ENCODE data around the gene TP53AIP1.

Gene TP53AIP1

GRCh38 chr11:128917144-128917724 lies 25.4 kb downstream of the TP53AIP1 start:
- Histone ChIP-seq H3K9me3 (ENCODE audit: control insufficient read depth in 2 of 2, low read length in 2 of 2) (no peaks in the 10 kb centered on the region), H3K27me3 (ENCODE audit: control insufficient read depth in 2 of 2, insufficient read depth in 2 of 2, low read length in 2 of 2) (no peaks in the 10 kb centered on the region), H3K4me1 (ENCODE audit: control insufficient read depth in 2 of 2, insufficient read depth in 2 of 2, low read length in 2 of 2) (no peaks in the 10 kb centered on the region), H3K9ac (ENCODE audit: low read depth in 1 of 2, low read length in 2 of 2) (no peak overlapping the region), H3K27ac (ENCODE audit: low read depth in 2 of 2, low read length in 2 of 2) (no peak overlapping the region), H3K4me3 (ENCODE audit: low read length in 2 of 2) (no peak overlapping the region), H3K36me3 (ENCODE audit: control insufficient read depth in 2 of 2, insufficient read depth in 2 of 2, low read length in 2 of 2) (no peaks in the 10 kb centered on the region)

- no peaks in the 10 kb centered on the region for H3K36me3 ChIP-seq (ENCODE audit: control insufficient read depth in 2 of 2, insufficient read depth in 2 of 2, low read length in 2 of 2)
- H3K4me1 ChIP-seq (ENCODE audit: control insufficient read depth in 2 of 2, insufficient read depth in 2 of 2, low read length in 2 of 2), result no peaks in the 10 kb centered on the region
- no peak overlapping the region for H3K9ac ChIP-seq (ENCODE audit: low read depth in 1 of 2, low read length in 2 of 2)
- H3K4me3 ChIP-seq (ENCODE audit: low read length in 2 of 2), result no peak overlapping the region
- no peaks in the 10 kb centered on the region for H3K27me3 ChIP-seq (ENCODE audit: control insufficient read depth in 2 of 2, insufficient read depth in 2 of 2, low read length in 2 of 2)
- no peaks in the 10 kb centered on the region for H3K9me3 ChIP-seq (ENCODE audit: control insufficient read depth in 2 of 2, low read length in 2 of 2)
- H3K27ac ChIP-seq (ENCODE audit: low read depth in 2 of 2, low read length in 2 of 2), result no peak overlapping the region
Measured at GRCh38 chr11:128916681-128917080, 26.0 kb downstream of the TP53AIP1 start.

DNA sequence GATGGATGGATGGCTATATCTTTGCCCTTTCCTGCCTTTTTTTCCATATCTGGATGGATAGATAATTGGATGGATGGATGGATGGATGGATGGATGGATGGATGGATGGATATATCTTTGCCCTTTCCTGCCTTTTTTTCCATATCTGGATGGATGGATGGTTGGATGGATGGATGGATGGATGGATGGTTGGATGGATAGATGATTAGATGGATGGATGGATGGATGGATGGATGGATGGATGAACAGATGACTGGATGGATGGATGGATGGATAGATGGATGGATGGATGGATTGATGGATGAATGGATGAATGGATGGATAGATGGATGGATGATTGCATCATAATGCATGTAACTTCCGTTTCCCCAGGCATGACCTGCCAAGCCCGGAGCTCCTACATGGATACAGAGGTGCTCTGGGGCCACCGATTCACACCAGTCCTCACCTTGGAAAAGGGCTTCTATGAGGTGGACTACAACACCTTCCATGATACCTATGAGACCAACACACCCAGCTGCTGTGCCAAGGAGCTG lies 26.6 kb downstream of the TP53AIP1 start:
- no peaks in the 10 kb centered on the region for H3K9me3 ChIP-seq (ENCODE audit: control insufficient read depth in 2 of 2, low read length in 2 of 2)
- H3K4me1 ChIP-seq (ENCODE audit: control insufficient read depth in 2 of 2, insufficient read depth in 2 of 2, low read length in 2 of 2), result no peaks in the 10 kb centered on the region
- H3K36me3 ChIP-seq (ENCODE audit: control insufficient read depth in 2 of 2, insufficient read depth in 2 of 2, low read length in 2 of 2), result no peaks in the 10 kb centered on the region
- no peak overlapping the region for H3K9ac ChIP-seq (ENCODE audit: low read depth in 1 of 2, low read length in 2 of 2)
- no peak overlapping the region for H3K27ac ChIP-seq (ENCODE audit: low read depth in 2 of 2, low read length in 2 of 2)
- no peak overlapping the region for H3K4me3 ChIP-seq (ENCODE audit: low read length in 2 of 2)
- no peaks in the 10 kb centered on the region for H3K27me3 ChIP-seq (ENCODE audit: control insufficient read depth in 2 of 2, insufficient read depth in 2 of 2, low read length in 2 of 2)

GRCh38 chr11:128915149-128915521 lies 27.5 kb downstream of the TP53AIP1 start:
- H3K27ac ChIP-seq (ENCODE audit: low read depth in 2 of 2, low read length in 2 of 2), result no peak overlapping the region

GRCh38 chr11:128914216-128915148 lies 28.2 kb downstream of the TP53AIP1 start:
- Histone ChIP-seq H3K27me3 (ENCODE audit: control insufficient read depth in 2 of 2, insufficient read depth in 2 of 2, low read length in 2 of 2) (no peaks in the 10 kb centered on the region), H3K36me3 (ENCODE audit: control insufficient read depth in 2 of 2, insufficient read depth in 2 of 2, low read length in 2 of 2) (no peaks in the 10 kb centered on the region), H3K9me3 (ENCODE audit: control insufficient read depth in 2 of 2, low read length in 2 of 2) (no peaks in the 10 kb centered on the region), H3K27ac (ENCODE audit: low read depth in 2 of 2, low read length in 2 of 2) (no peak overlapping the region), H3K4me3 (ENCODE audit: low read length in 2 of 2) (no peak overlapping the region), H3K4me1 (ENCODE audit: control insufficient read depth in 2 of 2, insufficient read depth in 2 of 2, low read length in 2 of 2) (no peaks in the 10 kb centered on the region), H3K9ac (ENCODE audit: low read depth in 1 of 2, low read length in 2 of 2) (no peak overlapping the region)

More at GRCh38 chr11:128915149-128915521, 27.5 kb downstream of the TP53AIP1 start:
- Histone ChIP-seq H3K36me3 (ENCODE audit: control insufficient read depth in 2 of 2, insufficient read depth in 2 of 2, low read length in 2 of 2) (no peaks in the 10 kb centered on the region), H3K9ac (ENCODE audit: low read depth in 1 of 2, low read length in 2 of 2) (no peak overlapping the region), H3K4me1 (ENCODE audit: control insufficient read depth in 2 of 2, insufficient read depth in 2 of 2, low read length in 2 of 2) (no peaks in the 10 kb centered on the region), H3K27me3 (ENCODE audit: control insufficient read depth in 2 of 2, insufficient read depth in 2 of 2, low read length in 2 of 2) (no peaks in the 10 kb centered on the region), H3K4me3 (ENCODE audit: low read length in 2 of 2) (no peak overlapping the region), H3K9me3 (ENCODE audit: control insufficient read depth in 2 of 2, low read length in 2 of 2) (no peaks in the 10 kb centered on the region)

- Histone ChIP-seq H3K4me1 (ENCODE audit: control insufficient read depth in 2 of 2, insufficient read depth in 2 of 2, low read length in 2 of 2) (no peaks in the 10 kb centered on the region), H3K36me3 (ENCODE audit: control insufficient read depth in 2 of 2, insufficient read depth in 2 of 2, low read length in 2 of 2) (no peaks in the 10 kb centered on the region), H3K4me3 (ENCODE audit: low read length in 2 of 2) (no peak overlapping the region), H3K27ac (ENCODE audit: low read depth in 2 of 2, low read length in 2 of 2) (no peak overlapping the region), H3K9me3 (ENCODE audit: control insufficient read depth in 2 of 2, low read length in 2 of 2) (no peaks in the 10 kb centered on the region), H3K27me3 (ENCODE audit: control insufficient read depth in 2 of 2, insufficient read depth in 2 of 2, low read length in 2 of 2) (no peaks in the 10 kb centered on the region), H3K9ac (ENCODE audit: low read depth in 1 of 2, low read length in 2 of 2) (no peak overlapping the region)
Measured at GRCh38 chr11:128913806-128914205, 28.9 kb downstream of the TP53AIP1 start.

- no peak overlapping the region for H3K27ac ChIP-seq (ENCODE audit: low read depth in 2 of 2, low read length in 2 of 2)
- H3K27me3 ChIP-seq (ENCODE audit: control insufficient read depth in 2 of 2, insufficient read depth in 2 of 2, low read length in 2 of 2), result no peaks in the 10 kb centered on the region
- no peaks in the 10 kb centered on the region for H3K9me3 ChIP-seq (ENCODE audit: control insufficient read depth in 2 of 2, low read length in 2 of 2)
- no peak overlapping the region for H3K4me3 ChIP-seq (ENCODE audit: low read length in 2 of 2)
- peaks cover 0 to 7% of the 10 kb centered on the region in 2 donors for H3K4me1 ChIP-seq (ENCODE audit: control insufficient read depth in 2 of 2, insufficient read depth in 2 of 2, low read length in 2 of 2)
- H3K9ac ChIP-seq (ENCODE audit: low read depth in 1 of 2, low read length in 2 of 2), result no peak overlapping the region
- no peaks in the 10 kb centered on the region for H3K36me3 ChIP-seq (ENCODE audit: control insufficient read depth in 2 of 2, insufficient read depth in 2 of 2, low read length in 2 of 2)
Measured at GRCh38 chr11:128911701-128912100, 31.0 kb downstream of the TP53AIP1 start.

DNA sequence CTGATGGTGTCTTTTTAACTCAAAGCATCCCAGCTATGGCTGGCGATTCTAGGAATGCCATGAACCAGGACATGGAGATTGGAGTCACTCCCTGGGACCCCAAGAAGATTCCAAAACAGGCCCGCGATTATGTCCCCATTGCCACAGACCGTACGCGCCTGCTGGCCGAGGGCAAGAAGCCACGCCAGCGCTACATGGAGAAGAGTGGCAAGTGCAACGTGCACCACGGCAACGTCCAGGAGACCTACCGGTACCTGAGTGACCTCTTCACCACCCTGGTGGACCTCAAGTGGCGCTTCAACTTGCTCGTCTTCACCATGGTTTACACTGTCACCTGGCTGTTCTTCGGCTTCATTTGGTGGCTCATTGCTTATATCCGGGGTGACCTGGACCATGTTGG lies 31.4 kb downstream of the TP53AIP1 start:
- Histone ChIP-seq H3K27ac (ENCODE audit: low read depth in 2 of 2, low read length in 2 of 2) (no peak overlapping the region), H3K27me3 (ENCODE audit: control insufficient read depth in 2 of 2, insufficient read depth in 2 of 2, low read length in 2 of 2) (no peaks in the 10 kb centered on the region), H3K36me3 (ENCODE audit: control insufficient read depth in 2 of 2, insufficient read depth in 2 of 2, low read length in 2 of 2) (no peaks in the 10 kb centered on the region), H3K9me3 (ENCODE audit: control insufficient read depth in 2 of 2, low read length in 2 of 2) (no peaks in the 10 kb centered on the region), H3K4me3 (ENCODE audit: low read length in 2 of 2) (no peak overlapping the region), H3K4me1 (ENCODE audit: control insufficient read depth in 2 of 2, insufficient read depth in 2 of 2, low read length in 2 of 2) (peaks cover 3 to 7% of the 10 kb centered on the region in 2 donors), H3K9ac (ENCODE audit: low read depth in 1 of 2, low read length in 2 of 2) (no peak overlapping the region)

- no peaks in the 10 kb centered on the region for H3K27me3 ChIP-seq (ENCODE audit: control insufficient read depth in 2 of 2, insufficient read depth in 2 of 2, low read length in 2 of 2)
- H3K4me1 ChIP-seq (ENCODE audit: control insufficient read depth in 2 of 2, insufficient read depth in 2 of 2, low read length in 2 of 2), result peaks cover 6 to 7% of the 10 kb centered on the region in 2 donors
- H3K9ac ChIP-seq (ENCODE audit: low read depth in 1 of 2, low read length in 2 of 2), result no peak overlapping the region
- H3K4me3 ChIP-seq (ENCODE audit: low read length in 2 of 2), result no peak overlapping the region
- H3K36me3 ChIP-seq (ENCODE audit: control insufficient read depth in 2 of 2, insufficient read depth in 2 of 2, low read length in 2 of 2), result no peaks in the 10 kb centered on the region
- H3K27ac ChIP-seq (ENCODE audit: low read depth in 2 of 2, low read length in 2 of 2), result no peak overlapping the region
- H3K9me3 ChIP-seq (ENCODE audit: control insufficient read depth in 2 of 2, low read length in 2 of 2), result no peaks in the 10 kb centered on the region
Measured at GRCh38 chr11:128910576-128910975, 32.1 kb downstream of the TP53AIP1 start.

GRCh38 chr11:128909438-128910125 lies 33.1 kb downstream of the TP53AIP1 start:
- Histone ChIP-seq H3K27ac (ENCODE audit: low read depth in 2 of 2, low read length in 2 of 2) (no peak overlapping the region), H3K4me1 (ENCODE audit: control insufficient read depth in 2 of 2, insufficient read depth in 2 of 2, low read length in 2 of 2) (peaks cover 6 to 7% of the 10 kb centered on the region in 2 donors), H3K9ac (ENCODE audit: low read depth in 1 of 2, low read length in 2 of 2) (no peak overlapping the region), H3K36me3 (ENCODE audit: control insufficient read depth in 2 of 2, insufficient read depth in 2 of 2, low read length in 2 of 2) (no peaks in the 10 kb centered on the region), H3K4me3 (ENCODE audit: low read length in 2 of 2) (no peak overlapping the region), H3K9me3 (ENCODE audit: control insufficient read depth in 2 of 2, low read length in 2 of 2) (no peaks in the 10 kb centered on the region), H3K27me3 (ENCODE audit: control insufficient read depth in 2 of 2, insufficient read depth in 2 of 2, low read length in 2 of 2) (no peaks in the 10 kb centered on the region)
